T-cell (primary cell): ENCODE data around the gene TAF8. TPM values are rescaled to one million over a fixed set of nuclear protein-coding genes. Genes with fewer than 3 reads are reported as not detected.

Experiments
- ATAC-seq, 4 experiments: fragments of 200-7000 bp in 3 of 4; fragments of 150-1000 bp in 1 of 4; cut with Tn5 transposase; replicated peaks in 1 of 4; 1 replicate in 3 of 4; 2 replicates in 1 of 4; pipeline ENCODE4 v1.10.0; 2021; ENCODE audit warnings: moderate library complexity in 3 of 4, mild to moderate bottlenecking in 2 of 4, moderate number of reproducible peaks in 1 of 4
- CTCF ChIA-PET, 2 donors: fragments of 300-600 bp; sonication (Branson Sonifier 250); formaldehyde crosslinking; loops; one replicate each; lab custom pipeline; 2022; ENCODE audit warnings: antibody characterized with exemption in 2 of 2; lab: Charles Lee
- POLR2A ChIA-PET, 2 donors: fragments of 300-600 bp; sonication (Branson Sonifier 250); formaldehyde crosslinking; loops; one replicate each; lab custom pipeline; 2022; ENCODE audit warnings: antibody characterized with exemption in 2 of 2; lab: Charles Lee
- DNase-seq, 35 experiments: peaks; one replicate each; pipeline versions ENCODE4 v3.0.0 to v3.0.0-alpha.2; 2013 to 2023
- H3K27ac ChIP-seq: one replicate; pipeline ENCODE4 v1.5.1; 2013; ENCODE audit warnings: low read length
- H3K27me3 ChIP-seq, 2 experiments: replicated peaks in 1 of 2; 1 replicate in 1 of 2; 2 replicates in 1 of 2; pipeline versions ENCODE4 v1.6.1 to v1.7.0; 2013; ENCODE audit warnings: low read length in 1 of 2, mixed read lengths in 1 of 2; ENCODE audit not compliant: control insufficient read depth in 2 of 2, insufficient read depth in 2 of 2; ENCODE audit errors: extremely low read depth in 1 of 2
- H3K36me3 ChIP-seq, 2 donors: 1 replicate in 1 of 2; 2 replicates in 1 of 2; pipeline versions ENCODE4 v1.6.1 to v1.7.0; 2013; ENCODE audit warnings: low read length in 1 of 2; ENCODE audit not compliant: control insufficient read depth in 2 of 2, insufficient read depth in 1 of 2; ENCODE audit errors: extremely low read depth in 1 of 2
- H3K4me1 ChIP-seq, 2 experiments: 1 replicate in 1 of 2; 2 replicates in 1 of 2; pipeline versions ENCODE4 v1.6.1 to v1.7.0; 2013; ENCODE audit warnings: low read length in 2 of 2, mixed read lengths in 1 of 2; ENCODE audit not compliant: insufficient read depth in 2 of 2, control insufficient read depth in 1 of 2; ENCODE audit errors: extremely low read depth in 1 of 2
- H3K4me3 ChIP-seq, 2 donors: 1 replicate in 1 of 2; 2 replicates in 1 of 2; pipeline versions ENCODE4 v1.5.1 to v1.7.0; 2013; ENCODE audit warnings: mild to moderate bottlenecking in 2 of 2, low read length in 1 of 2, moderate library complexity in 1 of 2; ENCODE audit not compliant: control insufficient read depth in 1 of 2; ENCODE audit errors: extremely low read depth in 1 of 2
- H3K9me3 ChIP-seq: 2 replicates; pipeline ENCODE4 v1.7.0; 2013
- H3K27ac Mint-ChIP-seq, 2 donors: one replicate each; pipeline ENCODE4 v1.8.0; 2020 to 2021; ENCODE audit warnings: mild to moderate bottlenecking in 2 of 2, mixed read lengths in 2 of 2
- H3K27me3 Mint-ChIP-seq, 2 donors: one replicate each; pipeline ENCODE4 v1.8.0; 2021 to 2022; ENCODE audit warnings: mixed read lengths in 2 of 2
- H3K36me3 Mint-ChIP-seq: one replicate; pipeline ENCODE4 v1.8.0; 2021; ENCODE audit warnings: mixed read lengths
- H3K4me1 Mint-ChIP-seq, 3 donors: one replicate each; pipeline ENCODE4 v1.8.0; 2020 to 2022; ENCODE audit warnings: mixed read lengths in 3 of 3, mild to moderate bottlenecking in 1 of 3
- H3K4me3 Mint-ChIP-seq, 3 donors: one replicate each; pipeline ENCODE4 v1.8.0; 2020 to 2022; ENCODE audit warnings: mild to moderate bottlenecking in 3 of 3, mixed read lengths in 3 of 3, moderate library complexity in 3 of 3
- H3K9me3 Mint-ChIP-seq, 3 donors: one replicate each; pipeline ENCODE4 v1.8.0; 2020 to 2022; ENCODE audit warnings: mixed read lengths in 3 of 3
- WGBS: methylation state at CpG from one replicate; pipeline ENCODE4 v1.1.5; 2013; ENCODE audit warnings: missing lambda C conversion rate; ENCODE audit not compliant: insufficient coverage; 5-methylcytosine and 5-hydroxymethylcytosine counted together
- total RNA-seq, 35 experiments: library from RNA in 6 of 35; stranded (reverse) in 6 of 35; fragments of 120-200 nt in 1 of 35; gene quantifications; one replicate each; pipeline versions ENCODE4 v1.2.1 to v1.2.4 and lab custom pipeline; 2013 to 2026

The TAF8 gene
- total RNA-seq, 5 donors from 2014 or later (not counting 1 experiment from before 2014, with no cell fraction given) = 46.0 to 55.5 (median 47.6) TPM

- no peak overlapping the region for H3K4me3 ChIP-seq
- WGBS = 100% methylated on average over 1 of the region's 5 CpGs
- H3K27me3 ChIP-seq = no peaks in the 10 kb centered on the region
- H3K36me3 Mint-ChIP-seq = peaks cover 15% of the 10 kb centered on the region
- no peaks in the 10 kb centered on the region for H3K27me3 Mint-ChIP-seq
- no peaks in the 10 kb centered on the region for H3K9me3 Mint-ChIP-seq
- no peaks in the 10 kb centered on the region for H3K9me3 ChIP-seq
- ATAC-seq = no peak
- H3K4me1 ChIP-seq = no peaks in the 10 kb centered on the region
- DNase-seq = no peak
- peaks cover 3 to 8% of the 10 kb centered on the region in 2 donors for H3K36me3 ChIP-seq
- no peak overlapping the region for H3K27ac ChIP-seq
- H3K4me1 Mint-ChIP-seq = no peaks in the 10 kb centered on the region
- ChIA-PET POLR2A (interaction anchor here in 1 of 2 donors (0.6 kb wide), 1 partner anchor 1071 kb away, joined by 3 read pairs; no protein-coding TSS in a partner anchor), CTCF (interaction anchor here in 1 of 2 donors (0.8 kb wide), 1 partner anchor 235 kb away, joined by 3 read pairs; no protein-coding TSS in a partner anchor)
- no peak overlapping the region for H3K4me3 Mint-ChIP-seq
- H3K27ac Mint-ChIP-seq = no peak overlapping the region
These were observed 34.6 kb downstream of the TAF8 start for GRCh38 chr6:42084889-42085288.

- no peaks in the 10 kb centered on the region for H3K27me3 ChIP-seq
- ATAC-seq = no peak
- Mint-ChIP-seq H3K27ac (no peak overlapping the region), H3K4me3 (no peak overlapping the region), H3K27me3 (no peaks in the 10 kb centered on the region), H3K9me3 (no peaks in the 10 kb centered on the region), H3K4me1 (no peaks in the 10 kb centered on the region), H3K36me3 (peaks cover 10% of the 10 kb centered on the region)
- ChIA-PET POLR2A (interaction anchor here in 1 of 2 donors (0.6 kb wide), 1 partner anchor 20 kb away, joined by 5 read pairs; no protein-coding TSS in a partner anchor), CTCF (no interaction called here)
- H3K4me1 ChIP-seq = no peaks in the 10 kb centered on the region
- no peak overlapping the region for H3K4me3 ChIP-seq
- DNase-seq = no peak
- peaks cover 3% of the 10 kb centered on the region in 2 donors for H3K36me3 ChIP-seq
- H3K9me3 ChIP-seq = no peaks in the 10 kb centered on the region
- WGBS = 96% methylated on average over 16 of the region's 22 CpGs
- H3K27ac ChIP-seq = no peak overlapping the region
These were observed 36.0 kb downstream of the TAF8 start for GRCh38 chr6:42086046-42087035.

- Histone ChIP-seq H3K4me1 (no peaks in the 10 kb centered on the region), H3K36me3 (peaks cover 3% of the 10 kb centered on the region in 2 donors), H3K9me3 (no peaks in the 10 kb centered on the region), H3K4me3 (no peak overlapping the region), H3K27me3 (no peaks in the 10 kb centered on the region), H3K27ac (no peak overlapping the region)
- ChIA-PET POLR2A (no interaction called here), CTCF (interaction anchor here (0.6 kb wide), 2 partner anchors 82 to 604 kb away, joined by 3 read pairs; no protein-coding TSS in a partner anchor)
- WGBS = 92% methylated on average over 4 of the region's 7 CpGs
- H3K4me1 Mint-ChIP-seq = no peaks in the 10 kb centered on the region
- no peaks in the 10 kb centered on the region for H3K9me3 Mint-ChIP-seq
- H3K27me3 Mint-ChIP-seq = no peaks in the 10 kb centered on the region
- ATAC-seq = no peak
- DNase-seq = no peak
- peaks cover 2% of the 10 kb centered on the region for H3K36me3 Mint-ChIP-seq
- H3K27ac Mint-ChIP-seq = no peak overlapping the region
- H3K4me3 Mint-ChIP-seq = no peak overlapping the region
These were observed 37.8 kb downstream of the TAF8 start for GRCh38 chr6:42088101-42088591.

- H3K4me3 ChIP-seq = no peak overlapping the region
- POLR2A ChIA-PET = interaction anchor here in 1 of 2 donors (0.7 kb wide), 1 partner anchor 748 kb away, joined by 3 read pairs; no protein-coding TSS in a partner anchor
- WGBS = 89% methylated on average over 2 of the region's 10 CpGs
- Mint-ChIP-seq H3K4me1 (no peaks in the 10 kb centered on the region), H3K9me3 (no peaks in the 10 kb centered on the region), H3K4me3 (no peak overlapping the region), H3K27me3 (no peaks in the 10 kb centered on the region), H3K36me3 (no peaks in the 10 kb centered on the region), H3K27ac (no peak overlapping the region)
- no peak for DNase-seq
- CTCF ChIA-PET = no interaction called here
- H3K27me3 ChIP-seq = no peaks in the 10 kb centered on the region
- no peaks in the 10 kb centered on the region for H3K9me3 ChIP-seq
- H3K27ac ChIP-seq = no peak overlapping the region
- no peaks in the 10 kb centered on the region for H3K4me1 ChIP-seq
- H3K36me3 ChIP-seq = no peaks in the 10 kb centered on the region
- no peak for ATAC-seq
These were observed 40.7 kb downstream of the TAF8 start for GRCh38 chr6:42090819-42091717.

GRCh38 chr6:42091718-42092023, 41.3 kb downstream of the TAF8 start:
- DNase-seq (no peak), ATAC-seq (no peak)
- Mint-ChIP-seq H3K4me3 (no peak overlapping the region), H3K27ac (no peak overlapping the region), H3K4me1 (no peaks in the 10 kb centered on the region), H3K36me3 (no peaks in the 10 kb centered on the region), H3K27me3 (peaks cover 0 to 1% of the 10 kb centered on the region in 2 donors), H3K9me3 (no peaks in the 10 kb centered on the region)
- H3K27ac ChIP-seq = no peak overlapping the region
- H3K4me1 ChIP-seq = no peaks in the 10 kb centered on the region
- 93% methylated on average over 8 of the region's 9 CpGs for WGBS
- CTCF ChIA-PET = no interaction called here
- H3K27me3 ChIP-seq = no peaks in the 10 kb centered on the region
- H3K9me3 ChIP-seq = no peaks in the 10 kb centered on the region
- POLR2A ChIA-PET = no interaction called here
- no peaks in the 10 kb centered on the region for H3K36me3 ChIP-seq
- no peak overlapping the region for H3K4me3 ChIP-seq
